NCI-H146 (cell line): ENCODE measurements around the gene DLX3.
A peak's percentile ranks its signal among the peaks of the same experiment; 100 is the strongest.
"Not testable (repeated sequence)": the region's sequence is repeated elsewhere in the genome, so short reads cannot be mapped to it uniquely, and the experiment has no call there.

Source experiments
- DNase-seq: peaks from one replicate; lab custom pipeline; 2025; lab: John Stamatoyannopoulos, UW

Gene DLX3

DNA sequence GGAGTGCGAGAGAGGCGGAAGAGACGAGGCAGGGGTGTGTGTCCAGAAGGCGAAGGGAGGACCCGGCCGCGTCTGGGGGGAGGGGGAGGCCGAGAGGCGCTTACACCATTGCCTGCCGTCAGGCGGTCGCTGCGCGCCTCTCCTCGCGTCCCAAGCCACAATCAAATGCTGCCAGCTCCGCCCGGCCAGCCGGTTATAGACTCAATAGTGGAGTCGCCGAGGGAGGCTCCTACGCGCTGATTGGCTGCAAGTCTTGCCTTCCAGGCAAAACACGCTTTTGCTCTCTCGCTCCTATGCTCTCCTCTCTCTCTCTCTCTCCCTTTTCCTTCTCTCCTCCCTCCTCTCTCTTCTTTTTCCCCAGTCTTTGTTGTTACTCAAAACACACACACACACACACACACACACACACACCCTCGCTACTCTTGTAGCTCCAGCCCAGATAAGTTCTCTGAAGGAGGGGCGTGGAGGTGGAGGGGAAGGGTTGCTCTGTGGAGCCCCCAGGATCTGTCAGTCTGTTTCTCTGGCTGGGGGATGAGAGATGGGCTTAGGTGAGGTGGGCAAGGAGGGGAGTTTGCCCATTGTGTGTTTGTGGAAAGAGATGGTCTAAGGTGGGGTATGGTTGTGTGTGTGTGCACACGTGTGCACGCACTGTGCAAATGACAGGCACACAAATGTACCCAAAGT is at the start of gene DLX3:
DLX3 (minus strand) TSS at position 170 of the 684 bp plus-strand sequence. CDS start 226 bp downstream, outside the sequence.
- DNase-seq = peak; percentile 55

- DNase-seq = no peak
These were observed 49.5 kb upstream of the DLX3 start for GRCh38 chr17:50044483-50044882.

DNA sequence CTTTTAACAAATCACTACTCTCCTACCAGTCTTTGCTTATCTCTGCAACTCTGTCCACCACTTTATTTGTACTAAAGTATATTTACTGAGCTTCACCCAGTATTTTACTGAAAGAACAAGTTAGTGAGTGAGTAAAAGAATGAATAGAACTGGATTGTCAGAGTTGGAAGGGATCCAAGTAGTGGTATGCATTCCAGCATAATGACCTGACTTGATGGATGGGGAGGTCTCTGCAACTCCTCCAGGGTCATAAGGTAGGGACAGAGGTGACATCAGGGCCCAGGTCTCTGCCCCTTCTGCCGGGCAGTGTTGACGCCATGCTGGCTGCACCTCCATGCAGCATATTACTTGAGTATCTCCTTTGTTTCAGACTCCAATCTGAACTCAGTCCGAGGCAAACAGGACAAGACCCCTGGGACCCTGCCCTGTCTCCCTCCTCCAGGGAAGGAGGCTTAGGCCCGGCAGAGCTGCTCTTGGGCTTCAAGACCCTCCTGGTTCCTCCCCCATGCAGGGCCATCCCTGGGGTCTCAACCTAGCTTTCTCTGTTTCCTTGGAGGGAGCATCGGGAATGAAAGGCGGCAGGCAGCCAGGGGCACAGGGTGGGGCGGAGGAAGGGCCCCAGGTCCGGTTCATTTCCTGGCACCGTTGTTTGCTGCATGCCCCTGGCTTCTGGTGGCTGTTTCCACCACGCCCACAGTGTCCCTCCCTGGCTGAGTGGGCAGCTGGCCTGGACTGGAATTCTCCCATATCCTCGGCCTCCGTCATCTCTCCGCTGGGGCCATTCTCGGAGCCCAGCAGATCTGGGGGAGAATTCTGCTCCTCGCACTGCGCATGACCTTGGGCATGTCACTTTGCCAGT is 48.5 kb upstream of the DLX3 start:
- no peak for DNase-seq

DNA sequence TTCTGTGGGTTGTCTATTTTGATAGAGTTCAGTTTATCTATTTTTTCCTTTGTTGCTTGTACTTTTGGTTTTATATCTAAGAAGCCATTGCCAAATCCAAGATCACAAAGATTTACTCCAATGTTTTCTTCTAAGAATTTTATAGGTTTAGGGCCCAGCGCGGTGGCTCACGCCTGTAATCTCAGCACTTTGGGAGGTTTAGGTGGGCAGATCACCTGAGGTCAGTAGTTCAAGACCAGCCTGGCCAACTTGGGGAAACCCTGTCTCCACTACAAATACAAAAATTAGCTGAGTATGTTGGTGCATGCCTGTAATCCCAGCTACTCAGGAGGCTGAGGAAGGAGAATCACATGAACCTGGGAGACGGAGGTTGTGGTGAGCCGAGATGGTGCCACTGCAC is 47.2 kb upstream of the DLX3 start:
- no peak for DNase-seq

DNA sequence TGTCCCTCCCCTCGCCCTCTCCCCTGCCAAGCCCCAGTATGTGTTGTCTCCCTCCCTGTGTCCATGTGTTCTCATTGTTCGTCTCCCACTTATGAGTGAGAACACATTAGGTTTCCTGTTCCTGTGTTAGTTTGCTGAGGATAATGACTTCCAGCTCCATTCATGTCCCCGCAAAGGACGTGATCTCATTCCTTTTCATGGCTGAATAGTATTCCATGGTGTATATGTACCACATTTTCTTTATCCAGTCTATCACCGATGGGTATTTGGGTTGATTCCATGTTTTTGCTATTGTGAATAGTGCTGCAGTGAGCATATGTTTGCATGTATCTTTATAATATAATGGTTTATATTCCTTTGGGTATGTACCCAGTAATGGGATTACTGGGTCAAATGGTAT is 45.5 kb upstream of the DLX3 start:
- not testable (repeated sequence) for DNase-seq

- no peak for DNase-seq
These were observed 44.0 kb upstream of the DLX3 start for GRCh38 chr17:50039058-50039457.

DNA sequence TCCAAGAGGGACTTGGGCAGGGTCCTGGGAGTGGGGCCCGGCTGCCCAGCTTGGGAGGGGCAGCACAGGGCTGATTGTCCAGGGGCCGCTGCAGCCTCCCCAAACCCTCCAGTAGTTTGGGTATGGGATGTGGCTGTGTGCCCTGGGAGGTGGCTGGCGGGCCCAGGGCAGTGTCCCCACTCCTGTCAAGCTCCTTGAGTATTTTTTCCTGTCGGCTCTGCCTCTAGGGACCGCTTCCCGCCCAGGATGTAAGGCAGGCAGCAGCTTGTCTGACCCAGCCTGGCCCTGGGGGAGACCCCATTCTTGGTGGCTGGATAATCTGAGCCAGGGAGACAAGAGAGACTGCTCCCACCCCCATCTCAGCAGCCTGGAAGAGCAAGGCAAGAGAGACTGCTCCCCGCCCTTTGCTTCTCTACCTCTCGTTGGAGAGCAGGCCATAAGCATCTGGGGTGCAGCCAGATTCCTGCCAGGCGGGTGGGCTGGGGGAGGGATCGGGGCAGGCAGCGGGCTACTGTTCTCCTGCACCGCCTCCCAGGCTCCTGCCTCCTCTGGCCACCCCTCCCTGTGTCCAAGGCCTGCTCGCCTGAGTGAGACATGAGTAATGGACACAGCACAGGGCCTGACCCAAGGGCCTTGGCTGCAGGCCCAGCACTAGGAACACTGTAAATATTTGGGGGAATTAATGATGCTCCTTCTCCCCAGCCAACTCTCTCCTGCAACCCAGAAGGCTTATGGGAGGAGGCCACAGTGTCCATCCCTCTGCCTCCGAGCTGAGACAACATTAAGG is 42.5 kb upstream of the DLX3 start:
- DNase-seq = no peak

- DNase-seq = peak; percentile 72
These were observed 41.6 kb upstream of the DLX3 start for GRCh38 chr17:50036455-50037261.

DNA sequence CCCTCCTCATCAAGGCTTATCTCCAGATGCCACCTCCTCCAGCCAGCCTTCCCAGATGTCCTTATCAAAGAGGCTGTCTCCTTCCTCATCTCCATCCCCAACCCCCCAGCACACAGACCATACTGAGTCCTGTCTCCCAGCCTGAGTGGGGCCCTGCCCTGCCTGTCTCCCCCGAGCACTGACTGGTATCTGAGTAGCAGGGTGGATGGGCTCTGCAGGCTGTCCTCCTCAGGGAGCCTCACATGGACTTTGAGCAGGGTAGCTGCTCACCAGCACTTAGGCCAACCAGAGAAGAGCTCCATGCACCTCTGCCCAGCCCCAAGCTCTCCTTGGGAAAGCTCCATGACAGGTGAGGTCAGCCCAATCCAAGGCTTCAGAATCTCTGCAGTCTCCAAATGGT is 40.9 kb upstream of the DLX3 start:
- no peak for DNase-seq

GRCh38 chr17:50035421-50035879 is 40.4 kb upstream of the DLX3 start:
- DNase-seq = peak; percentile 9

DNA sequence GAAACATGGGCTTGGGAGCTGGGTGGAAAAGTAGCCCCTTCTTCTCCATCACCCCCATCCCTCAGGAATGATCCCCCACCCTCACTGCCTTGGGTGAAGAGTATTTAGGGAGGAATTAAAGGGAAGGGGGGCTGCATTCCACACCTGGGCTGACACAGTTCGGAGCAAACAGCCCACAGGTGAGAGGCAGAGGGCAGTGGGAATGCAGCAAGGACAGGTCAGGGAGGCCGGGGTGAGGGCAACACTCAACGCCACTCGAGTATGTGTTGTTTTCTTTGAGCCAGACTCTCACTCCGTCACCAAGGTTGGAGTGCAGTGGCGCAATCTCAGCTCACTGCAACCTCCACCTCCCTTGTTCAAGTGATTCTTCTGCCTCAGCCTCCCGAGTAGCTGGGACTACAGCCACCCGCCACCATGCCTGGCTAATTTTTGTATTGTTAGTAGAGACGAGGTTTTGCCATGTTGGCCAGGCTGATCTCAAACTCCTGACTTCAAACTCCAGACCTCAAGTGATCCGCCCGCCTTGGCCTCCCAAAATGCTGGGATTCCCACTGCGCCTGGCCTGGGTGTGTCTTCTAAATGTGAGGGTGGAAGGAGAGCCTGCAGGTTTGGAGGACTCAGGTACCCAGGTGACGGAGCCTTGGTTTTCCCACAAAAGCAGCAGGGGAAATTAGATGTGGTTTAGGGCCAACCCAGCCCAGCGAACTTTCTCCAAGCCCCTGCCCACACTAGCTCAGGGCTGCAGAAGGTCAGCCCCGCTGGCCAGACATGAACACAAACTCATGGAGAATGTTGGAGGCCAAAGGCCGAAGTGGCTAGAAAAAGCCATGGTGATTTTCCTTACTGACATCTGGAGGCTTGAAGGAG is 39.7 kb upstream of the DLX3 start:
- DNase-seq = no peak

GRCh38 chr17:50033316-50033715 is 38.3 kb upstream of the DLX3 start:
- DNase-seq = no peak

DNA sequence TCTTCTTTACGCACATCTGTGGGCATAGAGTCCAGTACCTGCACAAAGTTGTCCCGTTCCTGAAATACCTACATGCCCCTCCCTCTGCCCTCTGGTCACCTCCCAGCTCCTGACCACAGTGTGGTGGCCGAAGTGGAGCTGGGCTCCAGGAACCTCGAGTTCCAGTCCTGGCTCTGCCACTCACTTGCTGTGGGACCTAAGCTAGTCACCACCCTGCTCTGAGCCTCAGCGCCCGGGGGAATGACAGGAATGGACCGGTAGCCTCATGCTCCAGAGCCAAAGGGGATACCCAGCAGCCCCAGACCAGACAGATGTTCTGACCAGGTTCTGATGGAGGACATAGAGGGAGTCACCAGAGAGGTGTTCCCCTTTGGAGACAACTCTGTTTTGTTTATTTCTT is 34.2 kb upstream of the DLX3 start:
- DNase-seq = no peak

- no peak for DNase-seq
These were observed 33.7 kb upstream of the DLX3 start for GRCh38 chr17:50028736-50029120.

GRCh38 chr17:50027881-50028735 is 33.1 kb upstream of the DLX3 start:
- DNase-seq = no peak

DNA sequence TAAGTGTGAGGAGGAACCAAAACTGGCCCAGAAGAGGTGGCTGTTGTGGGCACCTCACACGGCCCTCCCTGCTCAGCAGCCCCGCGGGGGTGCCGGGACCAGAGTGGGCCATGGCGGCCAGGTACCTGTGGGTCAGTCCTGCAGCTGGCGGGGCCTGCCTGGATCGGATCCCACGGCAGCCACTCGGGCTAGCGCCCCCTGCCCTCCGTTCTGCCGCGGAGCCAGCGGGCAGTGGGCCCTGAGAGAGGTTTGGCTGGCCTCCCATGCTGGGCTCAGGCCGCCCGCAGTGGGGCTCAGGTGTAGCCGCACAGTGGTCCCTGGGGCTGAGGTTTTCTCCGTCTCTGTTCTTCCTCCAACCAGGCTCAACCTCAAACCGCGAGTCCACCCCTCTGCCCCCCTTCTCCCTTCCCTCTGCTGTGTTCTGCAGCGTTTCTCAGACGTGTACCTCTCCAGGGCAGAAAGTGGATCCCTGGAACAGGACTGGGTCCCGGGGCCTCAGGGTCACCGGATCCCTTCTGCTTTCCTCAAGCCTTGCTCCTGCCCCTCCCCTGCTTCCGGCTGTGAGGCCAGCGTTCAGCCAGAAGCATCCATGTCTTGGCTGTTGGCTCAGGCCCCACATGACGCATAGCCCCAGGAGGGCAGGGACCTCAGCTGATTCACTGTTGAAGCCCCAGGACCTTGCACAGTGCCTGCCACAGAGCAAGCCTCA is 32.3 kb upstream of the DLX3 start:
- peak; percentile 32 for DNase-seq

DNA sequence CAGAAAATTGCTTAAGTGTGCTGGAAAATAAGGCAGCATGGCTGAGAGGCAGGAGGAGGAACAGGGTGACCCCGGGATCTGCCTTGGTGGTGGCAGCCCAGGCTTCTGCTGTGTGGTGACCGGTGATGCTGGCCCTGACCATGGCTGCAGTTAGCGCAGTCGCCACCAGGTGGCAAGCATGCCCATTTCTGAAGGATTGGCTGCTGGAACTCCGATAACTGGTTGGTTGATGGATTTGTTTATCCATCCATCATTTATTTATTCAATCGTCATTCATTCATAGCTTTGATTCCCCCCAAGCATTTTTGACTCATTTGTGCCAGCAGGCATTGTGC is 31.8 kb upstream of the DLX3 start:
- peak; percentile 58 for DNase-seq

DNA sequence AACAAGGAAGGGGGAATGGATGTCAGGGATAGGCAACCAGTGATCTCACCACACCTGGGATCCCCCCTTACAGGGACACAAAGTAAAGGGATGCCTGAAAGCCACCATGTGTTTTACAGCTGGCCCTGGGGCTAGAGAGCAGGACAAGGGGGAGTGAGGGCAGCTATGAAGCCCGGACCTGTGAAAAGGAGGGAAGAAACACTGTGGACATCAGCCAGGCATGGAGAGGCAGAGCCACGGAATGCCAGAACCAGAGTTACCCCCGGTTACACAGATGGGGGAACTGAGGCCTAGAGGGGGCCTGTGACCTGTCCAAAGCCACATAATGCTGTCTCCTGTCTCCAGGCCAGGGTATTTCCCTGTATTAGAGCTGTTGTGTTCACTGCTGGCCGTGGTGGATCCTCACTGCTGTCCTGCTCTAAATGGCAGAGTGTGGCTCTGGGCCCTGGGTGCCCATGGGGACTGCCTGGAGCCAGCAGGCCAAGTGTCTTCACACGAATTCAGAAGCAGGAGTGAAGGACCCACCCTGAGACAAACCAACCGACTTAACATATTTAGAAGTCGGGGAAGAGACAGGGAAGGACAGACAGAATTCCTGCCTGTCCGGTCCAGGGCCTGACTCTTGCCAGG is 31.1 kb upstream of the DLX3 start:
- no peak for DNase-seq

- DNase-seq = no peak
These were observed 29.8 kb upstream of the DLX3 start for GRCh38 chr17:50024808-50025207.
